ENCODE results near the gene PDE4B. TPM values are rescaled to one million over a fixed set of nuclear protein-coding genes. Genes with fewer than 3 reads are reported as not detected.

Gene PDE4B
- total RNA-seq, 1 donor from 2014 or later, result 7.6 TPM

- H3K9me3 ChIP-seq (ENCODE audit: insufficient read depth, low read depth, low read length), result no peaks in the 10 kb centered on the region
- no peak overlapping the region for H3K4me3 Mint-ChIP-seq (ENCODE audit: unreplicated experiment)
- H3K27me3 ChIP-seq (ENCODE audit: insufficient read depth, low read length), result no peaks in the 10 kb centered on the region
- FAIRE-seq, result no peak
- no peaks in the 10 kb centered on the region for H3K79me2 ChIP-seq (ENCODE audit: insufficient read depth, low read length)
- no peaks in the 10 kb centered on the region for H3K27me3 Mint-ChIP-seq (ENCODE audit: low read depth, unreplicated experiment)
- peaks cover 16% of the 10 kb centered on the region for H3K36me3 Mint-ChIP-seq (ENCODE audit: low read depth, unreplicated experiment)
- H3K9me3 Mint-ChIP-seq (ENCODE audit: unreplicated experiment), result no peaks in the 10 kb centered on the region
- no peak overlapping the region for H3K27ac Mint-ChIP-seq (ENCODE audit: unreplicated experiment)
- peaks cover 36% of the 10 kb centered on the region for H3K4me1 Mint-ChIP-seq (ENCODE audit: low read depth, unreplicated experiment)
- DNase-seq (ENCODE audit: low read depth), result no peak
- no peak overlapping the region for H2AFZ ChIP-seq (ENCODE audit: low read depth, low read length)
- TF ChIP-seq CTCF (IDR thresholded peaks at IDR 0.05; ENCODE audit: insufficient read depth, low read depth, low read length) (no peak), EZH2 (IDR thresholded peaks at IDR 0.05; ENCODE audit: insufficient read depth, low read length) (no peak)
- H4K20me1 ChIP-seq (ENCODE audit: insufficient read depth, low read length), result no peaks in the 10 kb centered on the region
- H3K4me2 ChIP-seq (ENCODE audit: low read length), result peak overlapping the region; percentile 65
- H3K9ac ChIP-seq (ENCODE audit: low read length), result no peak overlapping the region
- no peaks in the 10 kb centered on the region for H3K36me3 ChIP-seq (ENCODE audit: insufficient read depth, low read length)
- H3K4me3 ChIP-seq (ENCODE audit: insufficient read depth, low read depth, low read length), result no peak overlapping the region
- H3K27ac ChIP-seq (ENCODE audit: low read depth, low read length), result peak overlapping the region; percentile 55
- H3K4me1 ChIP-seq (ENCODE audit: insufficient read depth, low read length), result peaks cover 28% of the 10 kb centered on the region
Measured at GRCh38 chr1:66372522-66373101, 579.9 kb downstream of the PDE4B start.

- Histone ChIP-seq H4K20me1 (ENCODE audit: insufficient read depth, low read length) (no peaks in the 10 kb centered on the region), H3K4me1 (ENCODE audit: insufficient read depth, low read length) (peaks cover 28% of the 10 kb centered on the region), H3K27me3 (ENCODE audit: insufficient read depth, low read length) (no peaks in the 10 kb centered on the region), H3K4me3 (ENCODE audit: insufficient read depth, low read depth, low read length) (no peak overlapping the region), H3K79me2 (ENCODE audit: insufficient read depth, low read length) (no peaks in the 10 kb centered on the region), H2AFZ (ENCODE audit: low read depth, low read length) (no peak overlapping the region), H3K27ac (ENCODE audit: low read depth, low read length) (no peak overlapping the region), H3K9ac (ENCODE audit: low read length) (no peak overlapping the region), H3K36me3 (ENCODE audit: insufficient read depth, low read length) (no peaks in the 10 kb centered on the region), H3K9me3 (ENCODE audit: insufficient read depth, low read depth, low read length) (no peaks in the 10 kb centered on the region), H3K4me2 (ENCODE audit: low read length) (no peak overlapping the region)
- TF ChIP-seq CTCF (IDR thresholded peaks at IDR 0.05; ENCODE audit: insufficient read depth, low read depth, low read length), result no peak
- TF ChIP-seq EZH2 (IDR thresholded peaks at IDR 0.05; ENCODE audit: insufficient read depth, low read length), result no peak
- Mint-ChIP-seq H3K9me3 (ENCODE audit: unreplicated experiment) (no peaks in the 10 kb centered on the region), H3K27ac (ENCODE audit: unreplicated experiment) (no peak overlapping the region), H3K27me3 (ENCODE audit: low read depth, unreplicated experiment) (no peaks in the 10 kb centered on the region), H3K4me3 (ENCODE audit: unreplicated experiment) (no peak overlapping the region), H3K36me3 (ENCODE audit: low read depth, unreplicated experiment) (peaks cover 14% of the 10 kb centered on the region), H3K4me1 (ENCODE audit: low read depth, unreplicated experiment) (peaks cover 36% of the 10 kb centered on the region)
- FAIRE-seq (no peak), DNase-seq (ENCODE audit: low read depth) (no peak)
Measured at GRCh38 chr1:66373157-66373591, 580.5 kb downstream of the PDE4B start.

- no peaks in the 10 kb centered on the region for H3K9me3 ChIP-seq (ENCODE audit: insufficient read depth, low read depth, low read length)
- H4K20me1 ChIP-seq (ENCODE audit: insufficient read depth, low read length), result no peaks in the 10 kb centered on the region
- no peaks in the 10 kb centered on the region for H3K27me3 ChIP-seq (ENCODE audit: insufficient read depth, low read length)
- Mint-ChIP-seq H3K27me3 (ENCODE audit: low read depth, unreplicated experiment) (no peaks in the 10 kb centered on the region), H3K4me1 (ENCODE audit: low read depth, unreplicated experiment) (peaks cover 36% of the 10 kb centered on the region), H3K36me3 (ENCODE audit: low read depth, unreplicated experiment) (peaks cover 11% of the 10 kb centered on the region), H3K9me3 (ENCODE audit: unreplicated experiment) (no peaks in the 10 kb centered on the region), H3K4me3 (ENCODE audit: unreplicated experiment) (no peak overlapping the region), H3K27ac (ENCODE audit: unreplicated experiment) (no peak overlapping the region)
- no peak overlapping the region for H3K9ac ChIP-seq (ENCODE audit: low read length)
- TF ChIP-seq EZH2 (IDR thresholded peaks at IDR 0.05; ENCODE audit: insufficient read depth, low read length) (no peak), CTCF (IDR thresholded peaks at IDR 0.05; ENCODE audit: insufficient read depth, low read depth, low read length) (no peak)
- H3K27ac ChIP-seq (ENCODE audit: low read depth, low read length), result no peak overlapping the region
- DNase-seq (ENCODE audit: low read depth) (no peak), FAIRE-seq (no peak)
- H3K4me2 ChIP-seq (ENCODE audit: low read length), result no peak overlapping the region
- peaks cover 28% of the 10 kb centered on the region for H3K4me1 ChIP-seq (ENCODE audit: insufficient read depth, low read length)
- H3K79me2 ChIP-seq (ENCODE audit: insufficient read depth, low read length), result no peaks in the 10 kb centered on the region
- no peaks in the 10 kb centered on the region for H3K36me3 ChIP-seq (ENCODE audit: insufficient read depth, low read length)
- H2AFZ ChIP-seq (ENCODE audit: low read depth, low read length), result no peak overlapping the region
- H3K4me3 ChIP-seq (ENCODE audit: insufficient read depth, low read depth, low read length), result no peak overlapping the region
Measured at GRCh38 chr1:66374148-66374547, 581.5 kb downstream of the PDE4B start.
